GM19193 (cell line): ENCODE results near the gene ADORA2B.

Experiments
- POLR2A ChIP-seq: IDR thresholded peaks from 4 replicates; pipeline ENCODE4 v1.6.1; 2011; ENCODE audit not compliant: insufficient read depth, insufficient read length; ENCODE audit errors: extremely low read depth

ADORA2B gene

DNA sequence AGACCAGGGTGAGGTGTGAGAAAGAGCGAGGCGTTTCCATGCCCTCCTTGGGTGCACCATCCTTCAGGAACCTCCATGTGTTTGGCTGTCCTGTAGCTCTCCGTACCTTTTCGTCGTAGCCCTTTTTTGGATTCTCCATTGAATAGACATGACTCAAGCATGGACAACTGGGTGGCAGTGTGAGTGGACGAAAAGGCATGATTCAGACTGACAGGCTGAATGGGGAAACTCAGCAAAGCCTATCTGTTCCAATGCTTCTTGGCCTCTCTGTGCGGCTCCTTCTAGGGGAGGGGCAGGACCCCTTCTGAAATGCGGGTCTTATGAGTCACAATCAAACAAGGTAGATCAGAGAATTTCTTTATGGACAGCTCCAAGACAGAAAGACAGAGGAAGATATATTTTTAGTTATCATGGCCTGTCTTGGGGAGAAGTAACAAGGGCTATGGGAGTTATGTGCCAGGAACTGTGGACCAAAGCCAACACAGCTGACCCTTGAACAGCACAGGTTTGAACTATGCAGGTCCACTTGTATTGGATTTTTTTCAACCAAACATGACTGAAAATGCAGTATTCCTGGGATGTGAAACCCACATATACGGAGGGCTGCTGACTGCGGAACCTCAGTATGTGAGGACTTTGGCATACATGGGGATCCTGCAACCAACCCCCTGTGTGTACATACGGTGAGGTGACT is 22.9 kb downstream of the ADORA2B start:
- TF ChIP-seq POLR2A: no peak

DNA sequence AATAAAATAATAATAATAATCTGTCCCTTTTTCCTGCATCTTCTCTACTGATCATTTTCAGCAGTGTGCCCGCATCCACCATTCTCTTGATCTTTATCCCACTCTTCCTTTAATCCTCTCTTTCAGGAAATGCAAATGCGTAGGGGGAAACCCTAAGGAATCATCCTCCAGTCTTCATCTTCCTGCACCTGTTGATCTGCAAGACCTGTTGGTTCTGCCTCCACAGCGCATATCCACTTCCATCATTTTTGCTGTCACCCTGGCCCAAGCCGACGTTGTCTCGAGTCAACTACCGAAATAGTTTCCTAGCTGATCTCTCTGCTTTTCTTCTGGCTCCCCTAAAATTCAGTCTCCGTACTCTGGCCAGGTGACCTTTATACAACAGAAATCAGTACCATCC is 24.5 kb downstream of the ADORA2B start:
- TF ChIP-seq POLR2A: no peak

DNA sequence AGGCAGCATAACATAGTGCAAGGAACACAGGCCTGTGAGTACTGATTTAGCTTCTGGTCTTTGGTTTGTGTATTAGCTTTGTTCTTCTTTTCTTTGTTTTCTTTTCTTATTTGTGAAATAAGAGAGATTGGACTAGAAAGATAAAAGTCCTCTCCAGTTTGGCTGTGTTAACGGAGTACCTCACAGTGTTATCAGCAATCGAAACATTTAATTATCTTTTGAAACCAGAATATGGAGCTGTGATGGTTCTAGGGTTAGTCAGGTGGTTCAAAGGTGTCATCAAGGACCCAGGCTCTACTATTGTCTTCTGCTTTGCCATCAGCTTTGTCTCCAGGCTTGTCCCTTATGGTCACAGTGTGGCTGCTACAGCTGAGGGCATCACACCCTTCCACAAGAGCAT is 25.6 kb downstream of the ADORA2B start:
- TF ChIP-seq POLR2A: no peak

DNA sequence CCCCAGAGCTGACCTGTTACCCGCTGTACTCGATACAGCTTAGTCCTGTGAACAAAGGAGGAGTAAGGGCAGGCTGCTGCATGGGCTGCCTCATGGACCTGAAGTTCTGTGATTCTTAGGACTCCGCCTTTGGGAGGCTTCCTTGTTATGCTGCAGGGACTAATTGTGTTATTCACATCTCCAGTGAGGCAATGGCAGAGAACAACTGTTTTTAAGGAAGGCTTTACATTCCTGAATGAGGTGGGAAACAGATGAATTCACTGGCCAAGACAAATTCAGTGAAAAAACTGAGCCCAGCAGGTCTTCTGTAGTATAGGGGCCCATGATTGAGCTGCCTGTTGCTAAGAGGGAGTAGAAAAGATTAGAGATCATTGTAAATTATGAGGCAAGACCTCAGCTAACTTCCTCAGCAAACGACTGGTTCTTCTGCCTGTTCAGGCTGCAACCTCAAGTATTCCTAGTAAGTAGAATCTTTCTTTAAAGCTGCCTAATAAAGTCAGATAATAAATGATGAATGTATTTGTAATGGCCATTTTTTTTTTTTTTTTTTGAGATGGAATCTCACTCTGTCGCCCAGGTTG is 26.3 kb downstream of the ADORA2B start:
- TF ChIP-seq POLR2A: no peak

DNA sequence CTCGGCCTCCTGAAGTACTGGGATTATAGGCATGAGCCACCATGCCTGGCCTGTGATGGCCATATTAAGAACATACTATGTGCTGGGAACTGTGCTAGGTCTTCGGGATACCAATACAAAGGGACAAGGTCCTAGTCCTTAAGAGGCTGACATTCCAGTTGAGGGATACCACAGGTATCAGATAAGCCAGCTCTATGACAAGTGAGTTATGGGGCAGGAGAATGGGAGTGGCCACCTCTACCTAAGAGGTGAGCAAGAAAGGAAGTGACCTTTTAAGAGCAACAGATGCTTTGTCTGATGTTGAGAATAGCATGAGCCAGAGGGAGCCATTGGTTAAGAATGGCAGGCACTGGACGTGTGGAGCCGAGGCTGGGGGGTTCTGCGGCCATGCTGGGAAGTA is 27.0 kb downstream of the ADORA2B start:
- no peak for TF ChIP-seq POLR2A

DNA sequence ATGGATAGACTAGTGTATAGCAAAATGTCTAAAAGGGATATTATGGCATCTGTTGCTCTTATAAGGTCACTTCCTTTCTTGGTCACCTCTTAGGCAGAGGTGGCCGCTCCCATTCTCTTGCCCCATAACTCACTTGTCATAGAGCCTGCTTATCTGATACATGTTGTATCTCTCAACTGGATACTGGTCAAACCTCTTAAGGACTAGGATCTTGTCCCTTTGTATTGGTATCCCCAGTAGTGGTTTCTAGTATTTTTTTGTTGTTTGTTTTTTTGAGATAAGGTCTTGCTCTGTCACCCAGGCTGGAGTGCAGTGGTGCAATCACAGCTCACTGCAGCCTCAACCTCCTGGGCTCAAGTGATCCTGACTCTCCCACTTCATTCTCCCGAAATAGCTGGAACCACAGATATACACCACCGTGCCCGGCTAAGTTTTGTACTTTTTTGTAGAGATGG is 27.6 kb downstream of the ADORA2B start:
- no peak for TF ChIP-seq POLR2A

DNA sequence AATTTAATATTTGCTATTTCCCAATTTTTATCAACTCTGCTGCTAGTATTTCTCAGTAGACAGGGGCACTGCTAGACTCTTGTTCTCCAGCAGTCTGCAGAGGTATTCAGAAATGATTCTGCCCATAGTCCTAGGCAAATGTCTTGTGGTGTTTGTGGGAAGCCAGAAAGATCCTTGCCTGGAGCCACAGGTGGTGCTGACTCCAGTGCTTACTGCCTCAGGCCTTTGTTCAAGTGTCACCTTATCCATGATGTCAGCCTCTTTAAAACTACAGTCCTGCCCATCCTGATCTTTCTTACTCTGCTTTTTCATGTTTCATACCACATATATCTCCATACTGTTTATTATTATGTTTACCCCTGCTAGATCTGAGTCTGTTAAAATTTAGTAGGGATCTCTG is 28.1 kb downstream of the ADORA2B start:
- no peak for TF ChIP-seq POLR2A

DNA sequence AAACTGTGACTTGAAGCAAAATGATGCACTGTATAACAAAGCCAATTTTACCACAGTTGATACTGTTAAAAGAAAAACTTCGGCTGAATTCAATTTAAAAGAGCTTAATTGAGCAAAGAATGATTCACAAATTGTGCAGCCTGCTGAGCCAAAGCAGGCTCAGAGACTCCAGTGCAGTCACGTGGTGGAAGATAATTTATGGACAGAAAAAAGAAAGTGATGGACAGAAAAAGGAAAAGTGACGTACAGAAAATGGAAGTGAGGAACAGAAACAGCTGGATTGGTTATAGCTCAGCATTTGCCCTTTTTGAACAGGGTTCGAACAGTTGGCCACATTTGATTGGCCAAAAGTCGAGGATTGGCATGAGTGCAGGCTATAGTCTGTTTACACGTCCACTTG is 28.9 kb downstream of the ADORA2B start:
- TF ChIP-seq POLR2A: no peak

DNA sequence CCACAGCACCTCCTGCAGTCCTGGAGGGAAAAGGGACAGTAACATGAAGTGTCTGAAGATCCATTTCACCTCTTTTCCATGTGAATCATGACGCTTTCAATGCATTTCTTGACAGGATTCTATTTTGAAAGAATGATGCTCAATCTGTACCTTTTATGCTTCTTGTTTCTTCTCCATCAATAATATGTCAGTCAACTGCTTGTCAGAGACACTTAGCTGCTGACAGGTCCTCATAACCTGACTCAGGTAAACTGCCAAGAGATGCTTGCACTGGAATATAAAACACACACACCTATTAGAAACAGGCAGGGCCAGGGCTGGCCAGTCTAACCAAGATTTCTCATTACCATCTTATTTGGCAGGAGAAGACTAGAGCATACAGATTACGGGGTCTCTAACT is 33.0 kb downstream of the ADORA2B start:
- TF ChIP-seq POLR2A: no peak

DNA sequence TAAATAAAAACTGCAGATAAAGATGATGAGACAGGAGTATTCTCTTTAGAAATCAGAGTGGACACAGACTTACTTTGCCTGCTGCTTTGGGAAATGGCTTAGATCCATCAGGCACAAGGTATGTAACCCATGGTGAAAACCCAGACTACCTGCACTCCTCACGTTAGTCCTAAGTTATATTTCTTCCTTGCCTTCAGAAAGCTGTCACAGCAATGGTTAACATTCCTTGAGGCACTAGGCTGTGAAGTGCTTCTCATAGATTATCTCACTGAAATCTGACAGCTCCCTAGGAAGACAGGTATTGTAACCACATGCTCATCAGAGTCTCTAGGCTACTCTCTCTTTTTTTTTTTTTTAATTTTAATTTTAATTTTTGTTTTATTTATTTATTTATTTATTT is 33.7 kb downstream of the ADORA2B start:
- TF ChIP-seq POLR2A: no peak

DNA sequence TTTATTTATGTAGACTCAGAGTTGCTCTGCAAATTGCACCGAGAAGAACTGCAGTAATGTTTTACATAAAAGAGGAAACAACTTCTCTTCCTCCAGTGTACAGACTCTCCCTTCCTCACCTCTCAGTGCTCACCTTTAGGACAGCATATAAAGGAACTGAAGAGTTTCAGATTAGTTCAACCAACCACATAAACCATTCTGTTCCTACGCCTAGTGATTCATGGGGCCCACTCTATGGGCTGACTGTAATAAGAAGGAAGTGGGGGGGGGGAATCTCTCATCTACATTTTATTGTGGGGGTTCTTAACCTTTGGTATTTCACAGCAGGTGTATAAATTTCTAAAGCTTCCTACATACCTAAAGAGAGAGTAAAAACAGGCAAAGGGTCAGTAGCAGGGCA is 36.3 kb downstream of the ADORA2B start:
- TF ChIP-seq POLR2A: no peak

DNA sequence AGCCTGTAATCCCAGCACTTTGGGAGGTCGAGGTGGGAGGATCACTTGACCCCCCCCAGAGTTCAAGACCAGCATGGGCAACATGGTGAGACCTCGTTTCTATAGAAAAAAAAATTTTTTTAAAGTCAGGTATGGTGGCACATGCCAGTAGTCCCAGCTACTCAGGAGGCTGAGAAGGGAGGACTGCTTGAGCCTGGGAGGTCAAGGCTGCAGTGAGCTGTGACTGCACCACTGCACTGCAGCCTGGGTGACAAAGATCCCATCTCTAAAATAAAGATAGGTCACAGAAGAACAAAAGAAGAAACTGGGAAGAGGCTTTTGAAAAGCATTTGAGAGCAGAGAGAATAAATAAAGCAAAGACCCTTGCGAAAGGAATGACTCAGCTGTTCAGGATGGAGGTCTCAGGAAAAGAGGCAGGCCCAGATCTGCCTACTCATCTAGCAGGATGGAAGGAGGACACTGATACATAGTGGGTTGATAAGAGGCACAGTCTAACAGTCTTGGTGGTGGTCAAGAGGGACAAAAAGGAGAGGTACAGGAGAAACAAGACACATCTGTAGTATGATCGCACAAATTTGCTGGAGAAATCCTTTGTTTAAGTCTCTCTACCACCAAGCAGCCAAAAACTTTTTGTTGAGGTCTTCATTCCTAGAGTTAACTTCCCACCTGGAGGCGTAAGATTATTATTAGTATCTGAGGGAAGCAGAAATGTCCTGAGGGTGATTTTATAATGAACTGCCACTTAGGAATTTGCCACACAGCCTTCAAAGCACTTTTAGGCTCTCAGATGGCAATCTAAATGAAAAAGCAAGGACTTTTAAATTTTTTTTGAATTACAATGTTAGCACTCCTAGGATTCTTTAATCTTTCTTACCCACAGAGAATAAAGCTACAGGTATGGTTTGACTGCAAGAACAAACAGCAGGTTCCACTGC is 37.0 kb downstream of the ADORA2B start:
- no peak for TF ChIP-seq POLR2A

DNA sequence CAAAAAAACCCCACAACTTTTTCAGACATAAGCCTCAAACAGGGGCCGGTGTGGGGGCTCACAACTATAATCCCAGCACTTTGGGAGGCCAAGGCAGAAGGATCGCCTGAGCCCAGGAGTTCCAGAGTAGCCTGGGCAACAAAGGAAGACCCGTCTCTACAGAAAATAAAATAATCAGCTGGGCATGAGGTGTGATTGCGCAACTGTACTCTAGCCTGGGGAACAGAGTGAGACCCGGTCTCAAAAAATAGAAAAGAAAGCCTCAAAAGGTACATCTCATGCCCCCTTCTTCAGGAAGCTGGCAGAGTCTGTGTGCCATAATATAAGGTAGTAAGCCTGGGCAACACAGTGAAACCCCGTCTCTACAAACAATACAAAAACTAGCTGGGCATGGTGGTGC is 51.4 kb downstream of the ADORA2B start:
- TF ChIP-seq POLR2A: no peak

DNA sequence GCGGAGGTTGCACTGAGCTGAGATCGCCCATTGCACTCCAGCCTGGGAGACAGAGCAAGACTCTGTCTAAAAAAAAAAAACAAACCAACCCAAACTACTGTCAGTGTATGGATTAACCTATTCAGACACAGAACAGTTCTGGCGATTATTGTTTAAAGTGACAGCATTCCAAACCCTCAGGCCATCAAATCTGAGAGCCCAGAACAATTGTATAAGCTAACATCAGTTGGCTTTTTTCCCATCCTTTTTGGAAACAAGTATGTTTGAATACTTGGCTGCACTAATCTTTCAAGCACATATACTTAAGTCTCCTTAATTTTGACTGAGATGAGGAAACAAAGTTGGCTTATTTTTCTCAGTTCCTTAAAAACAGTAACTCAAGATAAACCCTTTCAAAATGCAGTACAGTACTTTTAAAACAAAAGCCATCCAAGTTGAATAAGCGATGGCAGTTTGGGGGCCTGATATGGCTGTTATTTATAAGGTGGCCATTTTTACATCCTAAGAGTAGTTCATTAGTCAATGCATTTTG is 53.2 kb downstream of the ADORA2B start:
- TF ChIP-seq POLR2A: no peak

DNA sequence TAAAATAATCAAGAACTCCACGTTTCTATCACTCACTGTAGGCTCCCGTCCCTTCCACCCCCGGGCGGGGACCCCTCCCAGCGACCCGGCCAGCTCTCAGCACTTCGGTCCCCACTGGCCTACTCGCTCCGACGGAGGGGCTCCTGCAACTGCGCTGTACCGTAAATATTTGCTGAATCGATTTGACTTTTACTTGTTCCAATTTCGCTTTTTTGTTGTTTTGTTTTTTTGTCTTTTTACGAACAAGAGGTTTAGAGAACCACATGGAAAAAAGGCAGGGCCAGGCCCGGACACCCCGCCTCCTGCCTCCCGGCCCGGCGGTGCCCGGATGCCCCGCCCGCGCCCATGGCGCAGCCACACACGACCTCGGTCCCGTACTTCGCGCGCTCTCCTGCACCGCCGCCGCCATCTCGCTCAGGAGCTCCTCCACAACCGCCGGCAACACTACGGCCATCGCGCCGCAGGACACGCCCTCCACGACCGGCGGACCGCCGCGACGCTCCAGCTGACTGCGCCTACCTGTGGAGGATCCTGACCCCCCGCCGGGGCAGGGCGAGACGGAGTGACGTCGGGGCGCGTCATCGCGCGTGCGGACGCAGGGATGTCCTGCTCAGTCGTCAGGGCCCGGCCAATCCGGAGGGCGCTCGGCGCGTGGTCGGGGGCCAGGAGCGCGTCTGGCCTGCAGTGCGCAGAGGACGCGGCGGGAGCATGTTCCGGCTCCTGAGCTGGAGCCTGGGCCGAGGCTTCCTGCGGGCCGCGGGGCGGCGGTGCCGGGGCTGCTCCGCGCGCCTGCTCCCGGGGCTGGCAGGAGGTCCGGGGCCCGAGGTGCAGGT is 54.4 kb downstream of the ADORA2B start, which contains the start of the genes TTC19 and ZSWIM7:
Gene TTC19, plus strand, starts transcription at position 684 of the 833 bp plus-strand sequence. Its CDS starts 25 bp downstream, at position 709.
Gene ZSWIM7, minus strand, starts transcription at position 564 of the 833 bp plus-strand sequence. Its CDS starts 110 bp downstream, at position 454.
- TF ChIP-seq POLR2A: peak; percentile 95
